ENCODE results near the gene FAM131C. TPM values are rescaled to one million over a fixed set of nuclear protein-coding genes. Genes with fewer than 3 reads are reported as not detected.

FAM131C gene
- total and polyA plus RNA-seq, 10 of the 15 experiments (the other 5 are each of a cell fraction or from before 2014, with no cell fraction given) = 0.03 TPM; not detected in 9

DNA sequence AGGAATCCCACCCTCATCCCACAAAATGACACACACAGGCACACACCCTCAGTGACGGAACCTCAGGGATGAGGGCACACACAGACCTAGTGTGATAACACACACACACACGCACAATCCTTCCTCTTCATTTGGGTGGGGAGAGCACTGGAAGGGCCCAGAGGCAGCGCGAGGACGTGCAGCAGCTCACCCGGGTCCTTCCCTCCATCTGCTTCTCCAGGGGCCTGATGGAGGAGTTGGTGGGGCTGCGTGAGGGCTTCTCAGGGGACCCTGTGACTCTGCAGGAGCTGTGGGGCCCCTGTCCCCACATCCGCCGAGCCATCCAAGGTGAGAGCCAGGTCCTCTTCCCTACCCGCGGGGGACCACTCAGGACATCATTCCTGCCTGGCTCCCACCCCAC lies 51.1 kb downstream of the FAM131C start:
- ChIA-PET POLR2A (no interaction called here), RAD21 (ENCODE audit: unreplicated experiment) (interaction anchor here (1.3 kb wide), 1 partner anchor 10 kb away, joined by 4 read pairs; no protein-coding TSS in a partner anchor), SMC1A (ENCODE audit: uncharacterized antibody, unreplicated experiment) (no interaction called here), CTCF (interaction anchor here (6.4 kb wide), 1 partner anchor 14 kb away, joined by 36 read pairs; no protein-coding TSS in a partner anchor)
- BruUV-seq (replicated peaks) = no TSS peak
- H3K4me3 ChIP-seq = no peak overlapping the region
- H3K9me3 ChIP-seq (replicated peaks; ENCODE audit: control insufficient read depth, insufficient read depth, low read length) = no peaks in the 10 kb centered on the region
- H3K4me2 ChIP-seq (ENCODE audit: control insufficient read depth, insufficient read depth) = no peak overlapping the region
- TF ChIP-seq SMAD5 (IDR thresholded peaks at IDR 0.05; ENCODE audit: low read depth) (no peak), NR2F1 (conservative IDR thresholded peaks at IDR 0.05) (no peak), SMAD1 (IDR thresholded peaks at IDR 0.05; ENCODE audit: low read depth, partially characterized antibody) (no peak), NR2C2 (IDR thresholded peaks at IDR 0.05; ENCODE audit: borderline replicate concordance, control insufficient read depth, insufficient read length, low read depth) (no peak), NR2C1 (IDR thresholded peaks at IDR 0.05) (no peak), ASH2L (IDR thresholded peaks at IDR 0.05; ENCODE audit: borderline replicate concordance, low read depth) (no peak)
- TF ChIP-seq, protein P1, sequence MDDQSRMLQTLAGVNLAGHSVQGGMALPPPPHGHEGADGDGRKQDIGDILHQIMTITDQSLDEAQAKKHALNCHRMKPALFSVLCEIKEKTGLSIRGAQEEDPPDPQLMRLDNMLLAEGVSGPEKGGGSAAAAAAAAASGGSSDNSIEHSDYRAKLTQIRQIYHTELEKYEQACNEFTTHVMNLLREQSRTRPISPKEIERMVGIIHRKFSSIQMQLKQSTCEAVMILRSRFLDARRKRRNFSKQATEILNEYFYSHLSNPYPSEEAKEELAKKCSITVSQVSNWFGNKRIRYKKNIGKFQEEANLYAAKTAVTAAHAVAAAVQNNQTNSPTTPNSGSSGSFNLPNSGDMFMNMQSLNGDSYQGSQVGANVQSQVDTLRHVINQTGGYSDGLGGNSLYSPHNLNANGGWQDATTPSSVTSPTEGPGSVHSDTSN (IDR thresholded peaks at IDR 0.05; ENCODE audit: insufficient replicate concordance, low read depth, low read length) = no peak
- peaks cover 0 to 2% of the 10 kb centered on the region in 2 experiments; a peak in 2 of 4 replicates for H3K27me3 ChIP-seq (replicated peaks in 1 of 2; ENCODE audit: control insufficient read depth in 2 of 2, insufficient read depth in 2 of 2, low read length in 1 of 2)
- FAIRE-seq (no peak), DNase-seq (ENCODE audit: low read depth, low spot score) (no peak), ATAC-seq (no peak)
- no peaks in the 10 kb centered on the region for H4K20me1 ChIP-seq (ENCODE audit: control insufficient read depth, insufficient read depth)
- WGBS (ENCODE audit: insufficient coverage, insufficient replicate concordance, low lambda C conversion rate, missing lambda C conversion rate) = 37% methylated on average over 11 of the region's 11 CpGs
- H3K4me1 ChIP-seq (ENCODE audit: control insufficient read depth, insufficient read depth, low read length) = no peaks in the 10 kb centered on the region
- intact Hi-C loops (cut with micrococcal nuclease; ENCODE audit: unreplicated experiment) = no loop called here
- in situ Hi-C loops (cut with MboI) = no loop called here
- H3K79me2 ChIP-seq (ENCODE audit: control insufficient read depth, insufficient read depth, low read length) = no peaks in the 10 kb centered on the region
- no peaks in the 10 kb centered on the region for H3K36me3 ChIP-seq (ENCODE audit: control insufficient read depth in 2 of 2, insufficient read depth in 2 of 2, low read length in 1 of 2)
- no peak overlapping the region for H3K27ac ChIP-seq (ENCODE audit: control insufficient read depth, insufficient read depth)
- no peak overlapping the region for H2AFZ ChIP-seq (ENCODE audit: control insufficient read depth, low read depth, low read length)
- H3K9ac ChIP-seq (ENCODE audit: control insufficient read depth, insufficient read depth, low read length) = no peak overlapping the region

Measured in GM12878 (cell line).